ENCODE measurements around the gene ZNF708.

DNA sequence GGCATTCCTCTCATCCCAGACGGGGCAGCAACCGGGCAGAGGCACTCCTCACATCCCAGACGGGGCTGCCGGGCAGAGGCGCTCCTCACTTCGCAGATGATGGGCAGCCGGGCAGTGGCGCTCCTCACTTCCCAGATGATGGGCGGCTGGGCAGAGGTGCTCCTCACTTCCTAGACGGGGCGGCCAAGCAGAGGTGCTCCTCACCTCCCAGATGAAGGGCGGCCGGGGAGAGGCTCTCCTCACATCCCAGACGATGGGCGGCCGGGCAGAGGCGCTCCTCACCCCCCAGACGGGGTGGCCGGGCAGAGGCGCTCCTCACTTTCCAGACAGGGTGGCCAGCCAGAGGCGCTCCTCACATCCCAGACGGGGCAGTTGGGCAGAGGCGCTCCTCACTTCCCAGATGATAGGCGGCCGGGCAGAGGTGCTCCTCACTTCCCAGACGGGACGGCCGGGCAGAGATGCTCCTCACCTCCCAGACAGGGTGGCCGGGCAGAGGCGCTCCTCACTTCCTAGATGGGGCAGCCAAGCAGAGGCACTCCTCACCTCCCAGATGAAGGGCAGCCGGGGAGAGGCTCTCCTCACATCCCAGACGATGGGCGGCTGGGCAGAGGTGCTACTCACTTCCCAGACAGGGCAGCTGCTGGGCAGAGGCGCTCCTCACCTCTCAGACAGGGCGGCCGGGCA is 68.9 kb downstream of the ZNF708 start:
- TF ChIP-seq EZH2 (IDR thresholded peaks at IDR 0.05): no peak
- TF ChIP-seq, protein P1, sequence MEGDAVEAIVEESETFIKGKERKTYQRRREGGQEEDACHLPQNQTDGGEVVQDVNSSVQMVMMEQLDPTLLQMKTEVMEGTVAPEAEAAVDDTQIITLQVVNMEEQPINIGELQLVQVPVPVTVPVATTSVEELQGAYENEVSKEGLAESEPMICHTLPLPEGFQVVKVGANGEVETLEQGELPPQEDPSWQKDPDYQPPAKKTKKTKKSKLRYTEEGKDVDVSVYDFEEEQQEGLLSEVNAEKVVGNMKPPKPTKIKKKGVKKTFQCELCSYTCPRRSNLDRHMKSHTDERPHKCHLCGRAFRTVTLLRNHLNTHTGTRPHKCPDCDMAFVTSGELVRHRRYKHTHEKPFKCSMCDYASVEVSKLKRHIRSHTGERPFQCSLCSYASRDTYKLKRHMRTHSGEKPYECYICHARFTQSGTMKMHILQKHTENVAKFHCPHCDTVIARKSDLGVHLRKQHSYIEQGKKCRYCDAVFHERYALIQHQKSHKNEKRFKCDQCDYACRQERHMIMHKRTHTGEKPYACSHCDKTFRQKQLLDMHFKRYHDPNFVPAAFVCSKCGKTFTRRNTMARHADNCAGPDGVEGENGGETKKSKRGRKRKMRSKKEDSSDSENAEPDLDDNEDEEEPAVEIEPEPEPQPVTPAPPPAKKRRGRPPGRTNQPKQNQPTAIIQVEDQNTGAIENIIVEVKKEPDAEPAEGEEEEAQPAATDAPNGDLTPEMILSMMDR (IDR thresholded peaks at IDR 0.05): no peak
